Stimulated activated CD8-positive, alpha-beta memory T cell treated with anti-CD3 and anti-CD28 coated beads, Interleukin-7, amount 100 ng/mL, for 24 hours (primary cell): ENCODE measurements around the gene MAPT.

Experiments
- DNase-seq: peaks from one replicate; pipeline ENCODE4 v3.0.0-alpha.2; 2020; ENCODE audit warnings: low read depth

The MAPT gene

GRCh38 chr17:46030752-46031151, 136.4 kb downstream of the MAPT start:
- DNase-seq, result no peak

- DNase-seq, result no peak
Observed at GRCh38 chr17:46031440-46031839, 137.1 kb downstream of the MAPT start.

GRCh38 chr17:46031920-46032319, 137.6 kb downstream of the MAPT start:
- DNase-seq, result no peak

GRCh38 chr17:46032909-46033308, 138.6 kb downstream of the MAPT start:
- no peak for DNase-seq

- no peak for DNase-seq
Observed at GRCh38 chr17:46033392-46033791, 139.0 kb downstream of the MAPT start.

- no peak for DNase-seq
Observed at GRCh38 chr17:46035112-46035818, 140.9 kb downstream of the MAPT start.

GRCh38 chr17:46036491-46036890, 142.1 kb downstream of the MAPT start:
- no peak for DNase-seq

- DNase-seq, result no peak
Observed at GRCh38 chr17:46037722-46038255, 143.4 kb downstream of the MAPT start.

GRCh38 chr17:46038414-46038813, 144.1 kb downstream of the MAPT start:
- no peak for DNase-seq

GRCh38 chr17:46038937-46039336, 144.6 kb downstream of the MAPT start:
- DNase-seq, result no peak

- no peak for DNase-seq
Observed at GRCh38 chr17:46039592-46040186, 145.3 kb downstream of the MAPT start.

- DNase-seq, result no peak
Observed at GRCh38 chr17:46042246-46042645, 147.9 kb downstream of the MAPT start.

- DNase-seq, result no peak
Observed at GRCh38 chr17:46042925-46043324, 148.6 kb downstream of the MAPT start.

GRCh38 chr17:46043606-46044005, 149.3 kb downstream of the MAPT start:
- DNase-seq, result no peak

GRCh38 chr17:46044286-46044928, 150.1 kb downstream of the MAPT start:
- no peak for DNase-seq

- DNase-seq, result no peak
Observed at GRCh38 chr17:46044989-46045388, 150.6 kb downstream of the MAPT start.

GRCh38 chr17:46045639-46046038, 151.3 kb downstream of the MAPT start:
- DNase-seq, result no peak

- DNase-seq, result no peak
Observed at GRCh38 chr17:46046957-46047356, 152.6 kb downstream of the MAPT start.

GRCh38 chr17:46047398-46047797, 153.0 kb downstream of the MAPT start:
- no peak for DNase-seq

- no peak for DNase-seq
Observed at GRCh38 chr17:46047856-46048255, 153.5 kb downstream of the MAPT start.

GRCh38 chr17:46049656-46050055, 155.3 kb downstream of the MAPT start:
- DNase-seq, result no peak

GRCh38 chr17:46053911-46054534, 159.7 kb downstream of the MAPT start:
- no peak for DNase-seq

GRCh38 chr17:46056800-46057304, 162.5 kb downstream of the MAPT start:
- DNase-seq, result no peak
